Tibial artery (tissue), 4 donors: ENCODE measurements around the gene ENTPD6.

ENCODE experiments used
- DNase-seq, 2 donors: peaks; one replicate each; pipeline ENCODE4 v3.0.0-alpha.2; 2019
- H3K27ac ChIP-seq, 2 donors: fragments of 200-600 bp; sonication (generic) in 1 of 2; 1 replicate in 1 of 2; 2 replicates in 1 of 2; pipeline ENCODE4 v1.5.1; 2018 to 2019; ENCODE audit warnings: mild to moderate bottlenecking in 1 of 2
- H3K27me3 ChIP-seq, 2 donors: fragments of 200-600 bp; sonication (generic) in 1 of 2; one replicate each; pipeline versions ENCODE4 v1.5.1 to v1.6.0; 2016 to 2019
- H3K36me3 ChIP-seq, 3 donors: fragments of 200-600 bp; sonication (generic) in 2 of 3; one replicate each; pipeline ENCODE4 v1.5.1; 2016 to 2019; ENCODE audit warnings: mild to moderate bottlenecking in 2 of 3
- H3K4me1 ChIP-seq, 4 donors: fragments of 200-600 bp; sonication (generic) in 2 of 4; 1 replicate in 3 of 4; 2 replicates in 1 of 4; pipeline ENCODE4 v1.5.1; 2016 to 2019
- H3K4me3 ChIP-seq, 2 donors: fragments of 200-600 bp; sonication (generic) in 1 of 2; 1 replicate in 1 of 2; 2 replicates in 1 of 2; pipeline ENCODE4 v1.5.1; 2018 to 2019; ENCODE audit warnings: mild to moderate bottlenecking in 2 of 2
- H3K9me3 ChIP-seq, 3 donors: fragments of 200-600 bp; sonication (generic) in 1 of 3; one replicate each; pipeline ENCODE4 v1.5.1; 2016 to 2019
- intact Hi-C: fragments of 100-400 bp; cut with DNase I; formaldehyde crosslinking; loops from one replicate; pipeline ENCODE4 v1.15.0; 2023; ENCODE audit warnings: low total_unique reads
- TF ChIP-seq, protein P1 (sequence below), 2 experiments: fragments of 200-600 bp in 1 of 2; fragments of 450-650 bp in 1 of 2; IDR thresholded peaks; one replicate each; pipeline ENCODE4 v1.5.1; 2017 to 2019; ENCODE audit warnings: antibody characterized with exemption in 2 of 2, mild to moderate bottlenecking in 1 of 2, moderate library complexity in 1 of 2

The ENTPD6 gene

DNA sequence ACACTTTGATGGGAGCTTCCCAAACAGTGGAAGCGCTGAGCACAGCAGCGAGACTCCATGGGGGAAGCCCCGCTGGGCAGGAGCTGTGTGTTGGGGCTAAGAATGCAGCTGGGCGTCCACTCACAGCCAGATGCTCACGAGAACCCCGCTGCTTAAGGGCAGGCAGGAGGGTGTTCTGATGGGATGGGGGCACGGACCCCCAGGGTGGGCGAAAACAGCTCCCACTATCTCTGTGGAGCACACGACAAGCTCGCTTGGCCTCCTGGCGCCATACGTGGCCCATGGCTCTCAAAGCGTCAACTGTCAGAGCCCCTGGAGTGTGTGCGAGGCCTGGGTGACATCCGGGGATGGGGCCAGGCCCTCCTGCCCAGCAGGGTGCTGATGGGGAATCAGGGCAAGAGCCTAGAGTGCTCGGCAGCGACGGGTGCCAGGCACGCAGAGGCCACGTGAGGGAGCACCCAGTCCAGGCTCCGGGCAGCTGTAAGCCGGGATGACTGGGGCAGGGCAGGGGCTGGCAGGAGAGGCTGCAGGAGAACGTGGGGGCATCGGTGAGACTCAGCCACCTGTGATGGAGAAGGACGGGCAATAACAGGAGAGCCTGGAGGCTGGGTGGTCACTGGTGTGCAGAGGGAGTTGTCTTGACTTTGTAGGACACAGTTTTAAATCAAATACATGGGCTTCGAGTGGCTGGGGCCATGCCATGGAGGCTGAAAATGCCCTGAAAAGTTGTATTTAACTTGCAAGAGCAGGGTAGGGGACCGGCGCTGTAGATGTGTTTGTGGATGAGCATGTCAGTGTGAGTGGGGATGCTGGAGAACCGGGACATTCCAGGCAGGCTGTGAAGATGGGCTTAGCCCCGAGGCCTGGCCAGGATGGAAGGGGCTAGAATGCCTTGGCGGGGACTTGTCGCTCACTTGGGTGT lies 79.6 kb downstream of the ENTPD6 start:
- peaks cover 90 to 100% (median 99%) of the 10 kb centered on the region in 3 donors for H3K36me3 ChIP-seq

DNA sequence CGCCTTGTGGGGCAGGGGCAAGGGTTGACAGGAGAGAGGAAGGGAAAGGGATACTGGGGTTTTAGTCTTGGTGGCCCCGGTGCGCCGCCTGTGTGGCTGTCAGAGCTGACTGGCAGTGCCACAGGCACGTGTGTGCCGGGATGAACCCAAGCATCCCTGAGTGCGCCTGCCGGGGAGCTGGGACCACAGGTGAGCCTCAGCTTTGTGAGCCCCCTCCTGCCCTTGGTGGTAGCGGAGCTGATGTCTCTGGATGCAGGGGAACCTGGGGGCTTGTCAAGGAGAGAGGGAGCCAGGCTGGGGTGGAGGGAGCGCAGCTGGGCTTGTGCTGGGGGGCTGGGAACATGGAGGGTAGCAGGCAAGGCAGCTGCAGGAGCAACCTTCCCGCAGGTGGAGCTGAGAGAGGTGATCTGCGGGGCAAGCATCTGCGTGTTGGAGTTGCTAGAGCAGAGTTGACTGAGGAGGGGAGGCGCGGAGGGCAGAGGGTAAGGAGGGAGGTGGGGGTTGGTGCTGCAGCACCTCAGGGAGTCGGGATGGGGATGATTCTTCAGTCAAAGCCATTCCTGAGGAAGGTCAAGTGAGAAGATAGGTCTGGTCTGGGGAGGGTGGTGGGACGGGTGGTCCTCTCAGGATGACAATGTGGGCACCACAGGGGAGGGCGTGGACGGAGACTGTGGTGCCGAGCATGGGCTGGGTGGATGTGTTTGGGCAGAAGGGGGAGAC lies 80.5 kb downstream of the ENTPD6 start:
- Histone ChIP-seq H3K27ac (no peak overlapping the region), H3K4me3 (no peak overlapping the region)

More for the DNA sequence above, 79.6 kb downstream of the ENTPD6 start:
- Histone ChIP-seq H3K27me3 (no peaks in the 10 kb centered on the region), H3K27ac (no peak overlapping the region), H3K4me1 (peaks cover 0 to 9% (median 4%) of the 10 kb centered on the region in 4 donors), H3K4me3 (no peak overlapping the region), H3K9me3 (no peaks in the 10 kb centered on the region)
- intact Hi-C loops = no loop called here
- peak; percentile 15 to 53 for DNase-seq
- TF ChIP-seq, protein P1, sequence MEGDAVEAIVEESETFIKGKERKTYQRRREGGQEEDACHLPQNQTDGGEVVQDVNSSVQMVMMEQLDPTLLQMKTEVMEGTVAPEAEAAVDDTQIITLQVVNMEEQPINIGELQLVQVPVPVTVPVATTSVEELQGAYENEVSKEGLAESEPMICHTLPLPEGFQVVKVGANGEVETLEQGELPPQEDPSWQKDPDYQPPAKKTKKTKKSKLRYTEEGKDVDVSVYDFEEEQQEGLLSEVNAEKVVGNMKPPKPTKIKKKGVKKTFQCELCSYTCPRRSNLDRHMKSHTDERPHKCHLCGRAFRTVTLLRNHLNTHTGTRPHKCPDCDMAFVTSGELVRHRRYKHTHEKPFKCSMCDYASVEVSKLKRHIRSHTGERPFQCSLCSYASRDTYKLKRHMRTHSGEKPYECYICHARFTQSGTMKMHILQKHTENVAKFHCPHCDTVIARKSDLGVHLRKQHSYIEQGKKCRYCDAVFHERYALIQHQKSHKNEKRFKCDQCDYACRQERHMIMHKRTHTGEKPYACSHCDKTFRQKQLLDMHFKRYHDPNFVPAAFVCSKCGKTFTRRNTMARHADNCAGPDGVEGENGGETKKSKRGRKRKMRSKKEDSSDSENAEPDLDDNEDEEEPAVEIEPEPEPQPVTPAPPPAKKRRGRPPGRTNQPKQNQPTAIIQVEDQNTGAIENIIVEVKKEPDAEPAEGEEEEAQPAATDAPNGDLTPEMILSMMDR (IDR thresholded peaks at IDR 0.05) = no peak

More for the DNA sequence above, 80.5 kb downstream of the ENTPD6 start:
- Histone ChIP-seq H3K36me3 (peaks cover 91 to 100% (median 99%) of the 10 kb centered on the region in 3 donors), H3K27me3 (no peaks in the 10 kb centered on the region), H3K9me3 (no peaks in the 10 kb centered on the region), H3K4me1 (peaks cover 0 to 9% (median 4%) of the 10 kb centered on the region in 4 donors)
- intact Hi-C loops = no loop called here
- TF ChIP-seq, protein P1 (IDR thresholded peaks at IDR 0.05) = no peak
- DNase-seq = peak in 1 of 2 donors; percentile 52
